SK-N-SH treated with all-trans-retinoic acid at 6 μM for 48 hours (cell line): Measurements from ENCODE around the gene TRIM2.

Source experiments
- ATAC-seq: fragments of 200-7000 bp; cut with Tn5 transposase; 3 replicates; pipeline ENCODE4 v1.9.1; 2020; ENCODE audit warnings: mild to moderate bottlenecking, moderate library complexity
- ARNTL ChIP-seq: fragments of 450-650 bp; formaldehyde crosslinking; IDR thresholded peaks from 2 replicates; pipeline ENCODE4 v1.5.0; 2020; ENCODE audit warnings: low read depth, mild to moderate bottlenecking, moderate library complexity, borderline replicate concordance
- BACH2 ChIP-seq: fragments of 250-450 bp; sonication (Bioruptor Pico); IDR thresholded peaks from 2 replicates; pipeline ENCODE4 v1.9.0; 2021; ENCODE audit warnings: mild to moderate bottlenecking, borderline replicate concordance
- CREB5 ChIP-seq: fragments of 250-450 bp; sonication (Bioruptor Pico); IDR thresholded peaks from 2 replicates; pipeline ENCODE4 v1.5.1; 2020; ENCODE audit warnings: low read depth, mild to moderate bottlenecking, moderate library complexity
- CSRNP3 ChIP-seq: fragments of 250-450 bp; sonication (Bioruptor Pico); IDR thresholded peaks from 2 replicates; pipeline ENCODE4 v1.5.1; 2021; ENCODE audit warnings: mild to moderate bottlenecking, moderate library complexity
- ESRRG ChIP-seq: fragments of 250-450 bp; sonication (Bioruptor Pico); IDR thresholded peaks from 2 replicates; pipeline ENCODE4 v1.6.1; 2021; ENCODE audit warnings: mild to moderate bottlenecking
- GLIS3 ChIP-seq: fragments of 250-450 bp; sonication (Bioruptor Pico); IDR thresholded peaks from 2 replicates; pipeline ENCODE4 v1.5.0; 2020; ENCODE audit warnings: mild to moderate bottlenecking, moderate library complexity
- ISL1 ChIP-seq: fragments of 250-450 bp; sonication (Bioruptor Pico); IDR thresholded peaks from 2 replicates; pipeline ENCODE4 v2.1.2; 2022; ENCODE audit warnings: mild to moderate bottlenecking, moderate library complexity
- OSR1 ChIP-seq: fragments of 250-450 bp; sonication (Bioruptor Pico); IDR thresholded peaks from 2 replicates; pipeline ENCODE4 v1.8.0; 2022; ENCODE audit warnings: moderate library complexity, mild to moderate bottlenecking, inconsistent platforms
- PATZ1 ChIP-seq: fragments of 250-450 bp; sonication (Bioruptor Pico); IDR thresholded peaks from 2 replicates; pipeline ENCODE4 v1.8.0; 2020; ENCODE audit warnings: mild to moderate bottlenecking, moderate library complexity, borderline replicate concordance
- PPARA ChIP-seq: fragments of 250-450 bp; sonication (Bioruptor Pico); IDR thresholded peaks from 2 replicates; pipeline ENCODE4 v1.5.0; 2020; ENCODE audit warnings: mild to moderate bottlenecking, borderline replicate concordance
- RARB ChIP-seq: fragments of 250-450 bp; sonication (Bioruptor Pico); IDR thresholded peaks from 2 replicates; pipeline ENCODE4 v1.8.0; 2021; ENCODE audit warnings: mild to moderate bottlenecking, moderate library complexity
- SNAI2 ChIP-seq: fragments of 250-450 bp; sonication (Bioruptor Pico); IDR thresholded peaks from 2 replicates; pipeline ENCODE4 v1.5.0; 2020; ENCODE audit warnings: mild to moderate bottlenecking, moderate library complexity
- TCF4 ChIP-seq: fragments of 250-450 bp; sonication (Bioruptor Pico); IDR thresholded peaks from 2 replicates; pipeline ENCODE4 v1.8.0; 2021; ENCODE audit warnings: mild to moderate bottlenecking, moderate library complexity, borderline replicate concordance
- TOX ChIP-seq: fragments of 250-450 bp; sonication (Bioruptor Pico); IDR thresholded peaks from 2 replicates; pipeline ENCODE4 v1.8.0; 2021; ENCODE audit warnings: mild to moderate bottlenecking, moderate library complexity, borderline replicate concordance
- TSHZ2 ChIP-seq: fragments of 250-450 bp; sonication (Bioruptor Pico); IDR thresholded peaks from 2 replicates; pipeline ENCODE4 v1.5.0; 2020; ENCODE audit warnings: mild to moderate bottlenecking, moderate library complexity
- ZC3H10 ChIP-seq: fragments of 250-450 bp; sonication (Bioruptor Pico); IDR thresholded peaks from 2 replicates; pipeline ENCODE4 v1.5.1; 2021; ENCODE audit warnings: mild to moderate bottlenecking, moderate library complexity
- ZFP3 ChIP-seq: fragments of 250-450 bp; sonication (Bioruptor Pico); IDR thresholded peaks from 2 replicates; pipeline ENCODE4 v1.5.0; 2020; ENCODE audit warnings: mild to moderate bottlenecking, moderate library complexity
- ZFP30 ChIP-seq: fragments of 450-650 bp; formaldehyde crosslinking; IDR thresholded peaks from 2 replicates; pipeline ENCODE4 v1.5.0; 2022; ENCODE audit warnings: mild to moderate bottlenecking, moderate library complexity
- ZNF565 ChIP-seq: fragments of 450-650 bp; formaldehyde crosslinking; conservative IDR thresholded peaks from 2 replicates; pipeline ENCODE4 v1.5.0; 2020; ENCODE audit warnings: low read depth, mild to moderate bottlenecking, moderate library complexity
- ZNF70 ChIP-seq: fragments of 450-650 bp; formaldehyde crosslinking; IDR thresholded peaks from 2 replicates; pipeline ENCODE4 v1.5.0; 2020; ENCODE audit warnings: mild to moderate bottlenecking, moderate library complexity
- ZNF8 ChIP-seq: fragments of 450-650 bp; formaldehyde crosslinking; IDR thresholded peaks from 2 replicates; pipeline ENCODE4 v1.5.0; 2020; ENCODE audit warnings: mild to moderate bottlenecking, moderate library complexity
- TF ChIP-seq, protein P1 (sequence below): fragments of 250-450 bp; sonication (Bioruptor Pico); IDR thresholded peaks from 2 replicates; pipeline ENCODE4 v1.8.0; 2021; ENCODE audit warnings: low read depth, mild to moderate bottlenecking, moderate library complexity, borderline replicate concordance

The TRIM2 gene

DNA sequence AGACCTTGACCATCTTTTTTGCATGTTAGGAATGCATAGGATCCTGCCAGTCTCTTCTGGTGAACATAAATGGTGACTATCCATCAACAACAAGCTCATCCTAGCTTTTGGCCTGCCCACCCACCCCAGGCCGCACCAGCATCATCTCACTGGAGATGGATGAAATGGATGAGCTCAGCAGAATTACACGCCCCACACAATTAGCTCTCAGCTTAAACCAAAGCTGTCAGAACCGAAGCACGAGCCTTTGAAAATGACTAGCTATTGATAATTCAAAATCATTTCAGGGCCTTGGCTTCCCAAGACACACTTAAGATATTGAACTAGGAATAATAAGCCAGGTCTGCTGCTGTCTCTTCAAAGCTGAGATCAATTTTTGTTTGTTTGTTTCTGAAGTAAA lies 77.8 kb downstream of the TRIM2 start:
- TF ChIP-seq TSHZ2 (CRISPR knock-in tag): no peak
- TF ChIP-seq RARB (CRISPR knock-in tag): no peak
- TF ChIP-seq SNAI2 (CRISPR knock-in tag): no peak
- no peak for TF ChIP-seq ZNF565 (CRISPR knock-in tag)
- TF ChIP-seq OSR1: no peak
- no peak for TF ChIP-seq ZC3H10 (CRISPR knock-in tag)
- TF ChIP-seq ZFP30 (CRISPR knock-in tag): no peak
- ATAC-seq: no peak

GRCh38 chr4:153283260-153283659 lies 79.0 kb downstream of the TRIM2 start:
- no peak for ATAC-seq
- TF ChIP-seq GLIS3 (no peak), ZFP30 (CRISPR knock-in tag) (no peak), ZNF8 (CRISPR knock-in tag) (peak; percentile 98)

DNA sequence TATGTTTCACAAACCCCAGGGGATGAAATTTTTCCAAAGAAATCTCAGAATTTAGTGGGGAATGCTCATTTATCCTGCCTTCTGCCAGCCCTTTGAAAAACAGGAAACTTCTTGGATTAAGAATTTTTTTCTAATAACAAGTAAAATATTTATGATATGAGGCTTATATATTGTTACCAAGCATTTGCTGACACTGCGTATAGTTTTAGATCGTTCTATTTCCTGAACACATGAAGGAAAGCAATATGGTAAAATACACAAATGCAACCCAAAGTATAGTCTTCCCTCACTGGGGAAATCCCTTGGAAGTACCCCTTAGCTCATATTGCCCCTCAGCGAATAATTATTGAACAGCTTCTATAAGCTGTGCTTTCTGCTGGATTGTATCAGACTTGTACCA lies 85.9 kb downstream of the TRIM2 start:
- TF ChIP-seq TOX (CRISPR knock-in tag) (no peak), OSR1 (no peak), ARNTL (CRISPR knock-in tag) (no peak), PPARA (CRISPR knock-in tag) (no peak), GLIS3 (no peak), ZC3H10 (CRISPR knock-in tag) (no peak), ZFP3 (CRISPR knock-in tag) (no peak), PATZ1 (CRISPR knock-in tag) (no peak), SNAI2 (CRISPR knock-in tag) (no peak), CREB5 (CRISPR knock-in tag) (no peak), TCF4 (CRISPR knock-in tag) (no peak), CSRNP3 (CRISPR knock-in tag) (no peak), RARB (CRISPR knock-in tag) (no peak), BACH2 (CRISPR knock-in tag) (no peak), ZNF565 (CRISPR knock-in tag) (no peak)
- TF ChIP-seq, protein P1, sequence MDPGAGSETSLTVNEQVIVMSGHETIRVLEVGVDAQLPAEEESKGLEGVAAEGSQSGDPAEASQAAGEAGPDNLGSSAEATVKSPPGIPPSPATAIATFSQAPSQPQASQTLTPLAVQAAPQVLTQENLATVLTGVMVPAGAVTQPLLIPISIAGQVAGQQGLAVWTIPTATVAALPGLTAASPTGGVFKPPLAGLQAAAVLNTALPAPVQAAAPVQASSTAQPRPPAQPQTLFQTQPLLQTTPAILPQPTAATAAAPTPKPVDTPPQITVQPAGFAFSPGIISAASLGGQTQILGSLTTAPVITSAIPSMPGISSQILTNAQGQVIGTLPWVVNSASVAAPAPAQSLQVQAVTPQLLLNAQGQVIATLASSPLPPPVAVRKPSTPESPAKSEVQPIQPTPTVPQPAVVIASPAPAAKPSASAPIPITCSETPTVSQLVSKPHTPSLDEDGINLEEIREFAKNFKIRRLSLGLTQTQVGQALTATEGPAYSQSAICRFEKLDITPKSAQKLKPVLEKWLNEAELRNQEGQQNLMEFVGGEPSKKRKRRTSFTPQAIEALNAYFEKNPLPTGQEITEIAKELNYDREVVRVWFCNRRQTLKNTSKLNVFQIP (CRISPR knock-in tag): no peak
- ATAC-seq: no peak

DNA sequence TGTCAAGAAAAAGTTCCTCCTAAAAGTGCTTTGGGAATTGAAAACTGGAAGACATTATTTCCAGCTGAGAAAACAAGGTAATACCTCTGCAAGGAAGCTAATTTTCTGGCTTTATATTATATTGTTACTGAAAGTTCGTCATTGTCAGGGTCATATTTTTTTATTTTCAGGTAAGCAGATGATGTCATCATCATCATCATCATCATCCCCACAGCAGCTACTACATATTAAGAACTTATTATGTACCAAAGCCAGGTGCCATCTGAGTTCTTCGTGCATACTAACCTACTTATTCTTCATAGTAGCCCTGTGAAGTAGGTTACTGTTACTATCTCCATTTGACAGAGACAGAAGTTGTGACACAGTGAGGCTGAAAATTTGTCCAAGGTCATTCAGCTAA lies 87.3 kb downstream of the TRIM2 start:
- no peak for ATAC-seq
- no peak for TF ChIP-seq ZNF70 (CRISPR knock-in tag)
- TF ChIP-seq PATZ1 (CRISPR knock-in tag): no peak
- TF ChIP-seq ESRRG (CRISPR knock-in tag): no peak
- no peak for TF ChIP-seq CREB5 (CRISPR knock-in tag)
- no peak for TF ChIP-seq OSR1
- no peak for TF ChIP-seq ZFP30 (CRISPR knock-in tag)
- no peak for TF ChIP-seq TOX (CRISPR knock-in tag)
- TF ChIP-seq ISL1 (CRISPR knock-in tag): no peak
- no peak for TF ChIP-seq GLIS3
- TF ChIP-seq ARNTL (CRISPR knock-in tag): no peak
- no peak for TF ChIP-seq BACH2 (CRISPR knock-in tag)
- no peak for TF ChIP-seq PPARA (CRISPR knock-in tag)
- no peak for TF ChIP-seq RARB (CRISPR knock-in tag)
- no peak for TF ChIP-seq SNAI2 (CRISPR knock-in tag)
